HepG2 (cell line): ENCODE measurements around the gene CNOT8. TPM values are rescaled to one million over a fixed set of nuclear protein-coding genes. Genes with fewer than 3 reads are reported as not detected.
A peak's percentile ranks its signal among the peaks of the same experiment; 100 is the strongest.
"Not testable (repeated sequence)": the region's sequence is repeated elsewhere in the genome, so short reads cannot be mapped to it uniquely, and the experiment has no call there.

Source experiments
- ATAC-seq: fragments of 200-7000 bp; cut with Tn5 transposase; 3 replicates; pipeline ENCODE4 v1.9.1; 2020; ENCODE audit warnings: mild to moderate bottlenecking, moderate library complexity
- BruUV-seq: library from RNA; stranded (reverse); fragments of 400-500 nt; replicated peaks from 2 replicates; lab custom pipeline; 2021; lab: Mats Ljungman, UMichigan
- CTCF ChIA-PET: fragments of 300-600 bp; formaldehyde crosslinking; extraction: SDS; loops from one replicate; lab custom pipeline; 2021; ENCODE audit warnings: low total read pairs, inconsistent platforms, low intra/inter-chr PET ratio; lab: Yijun Ruan, JAX
- POLR2A ChIA-PET: fragments of 350-600 bp; sonication (Branson Sonifier 250); formaldehyde crosslinking; loops from one replicate; lab custom pipeline; 2020; ENCODE audit warnings: antibody characterized with exemption, inconsistent platforms; lab: Yijun Ruan, JAX
- DNase-seq: peaks from one replicate; pipeline ENCODE4 v3.0.0-alpha.2; 2015; ENCODE audit warnings: low spot score
- FAIRE-seq: peaks from 3 replicates; lab custom pipeline; 2011; peaks lifted over from hg19 to GRCh38; lab: Jason Lieb, UNC
- H2AFZ ChIP-seq: one replicate; pipeline ENCODE4 v1.6.1; 2011; ENCODE audit warnings: low read length, inconsistent platforms
- H3K27ac ChIP-seq: fragments of 300-600 bp; 3 replicates; pipeline ENCODE4 v1.8.0; 2011; ENCODE audit warnings: mixed run types, mild to moderate bottlenecking, mixed read lengths, low read length, inconsistent platforms; ENCODE audit not compliant: insufficient read depth; ENCODE audit errors: extremely low read length
- H3K27me3 ChIP-seq, 2 experiments: fragments of 200-600 bp in 1 of 2; 2 replicates in 1 of 2; 3 replicates in 1 of 2; pipeline versions ENCODE4 v1.6.0 to v1.8.0; 2011; ENCODE audit warnings: low read length in 2 of 2, mild to moderate bottlenecking in 2 of 2, moderate library complexity in 2 of 2, inconsistent platforms in 1 of 2; ENCODE audit not compliant: insufficient read depth in 2 of 2, control insufficient read depth in 1 of 2
- H3K36me3 ChIP-seq, 2 experiments: fragments of 200-600 bp in 1 of 2; replicated peaks in 1 of 2; 2 replicates in 1 of 2; 3 replicates in 1 of 2; pipeline versions ENCODE4 v1.5.1 to v1.8.0; 2011; ENCODE audit warnings: low read length in 2 of 2, inconsistent platforms in 1 of 2; ENCODE audit not compliant: insufficient read depth in 2 of 2, control insufficient read depth in 1 of 2
- H3K4me1 ChIP-seq: 2 replicates; pipeline ENCODE4 v1.5.1; 2012; ENCODE audit warnings: low read length, inconsistent platforms; ENCODE audit not compliant: insufficient read depth
- H3K4me2 ChIP-seq: 2 replicates; pipeline ENCODE4 v1.6.0; 2011; ENCODE audit warnings: low read depth, low read length, inconsistent platforms
- H3K4me3 ChIP-seq, 3 experiments: fragments of 200-600 bp in 1 of 3; sonication (generic), shearing (Covaris generic) in 1 of 3; replicated peaks in 1 of 3; 2 replicates each; pipeline ENCODE4 v1.5.1; 2011 to 2016; ENCODE audit warnings: low read length in 3 of 3, inconsistent platforms in 2 of 3, low read depth in 2 of 3, mild to moderate bottlenecking in 2 of 3, control low read depth in 1 of 3, mixed read lengths in 1 of 3; ENCODE audit not compliant: insufficient read depth in 1 of 3
- H3K79me2 ChIP-seq: one replicate; pipeline ENCODE4 v1.6.1; 2011; ENCODE audit warnings: low read length, inconsistent platforms; ENCODE audit not compliant: insufficient read depth
- H3K9ac ChIP-seq: 2 replicates; pipeline ENCODE4 v1.6.0; 2011; ENCODE audit warnings: mild to moderate bottlenecking, low read depth, low read length, inconsistent platforms; ENCODE audit not compliant: insufficient read depth
- H3K9me3 ChIP-seq: 2 replicates; pipeline ENCODE4 v1.5.1; 2012; ENCODE audit warnings: mild to moderate bottlenecking, low read length
- H4K20me1 ChIP-seq: 2 replicates; pipeline ENCODE4 v1.6.0; 2011; ENCODE audit warnings: inconsistent platforms, mild to moderate bottlenecking, low read length, moderate library complexity; ENCODE audit not compliant: insufficient read depth
- CHCHD3 ChIP-seq: sonication (generic); formaldehyde crosslinking; IDR thresholded peaks from 2 replicates; pipeline ENCODE4 v1.8.0; 2022; ENCODE audit warnings: mild to moderate bottlenecking, missing genetic modification reagents, moderate library complexity
- ETV5 ChIP-seq: IDR thresholded peaks from 2 replicates; pipeline ENCODE4 v1.6.1; 2018; ENCODE audit warnings: missing biosample characterization, missing genetic modification reagents, inconsistent platforms, borderline replicate concordance
- FOXK1 ChIP-seq: sonication (generic); formaldehyde crosslinking; IDR thresholded peaks from 2 replicates; pipeline ENCODE4 v1.4.0; 2020; ENCODE audit warnings: low read depth, missing genetic modification reagents, borderline replicate concordance
- HNF4A ChIP-seq: sonication (generic); formaldehyde crosslinking; IDR thresholded peaks from 2 replicates; pipeline ENCODE4 v1.4.0; 2020; ENCODE audit warnings: missing genetic modification reagents
- KAT2B ChIP-seq: fragments of 150-350 bp; IDR thresholded peaks from 2 replicates; pipeline ENCODE4 v1.6.1; 2014; ENCODE audit warnings: low read depth, low read length, borderline replicate concordance
- NR1H2 ChIP-seq: sonication (generic); formaldehyde crosslinking; IDR thresholded peaks from 2 replicates; pipeline ENCODE4 v1.8.1; 2022; ENCODE audit warnings: low read depth, missing genetic modification reagents, borderline replicate concordance
- NR2C2 ChIP-seq: sonication (generic); formaldehyde crosslinking; IDR thresholded peaks from 2 replicates; pipeline ENCODE4 v1.4.0; 2020; ENCODE audit warnings: missing genetic modification reagents, mild to moderate bottlenecking, moderate library complexity, borderline replicate concordance
- ZBTB34 ChIP-seq: sonication (generic); formaldehyde crosslinking; IDR thresholded peaks from 2 replicates; pipeline ENCODE4 v1.8.0; 2022; ENCODE audit warnings: mild to moderate bottlenecking, missing genetic modification reagents
- ZNF3 ChIP-seq: IDR thresholded peaks from 2 replicates; pipeline ENCODE4 v1.7.0; 2017; ENCODE audit warnings: inconsistent platforms
- ZNF33B ChIP-seq: sonication (generic); formaldehyde crosslinking; IDR thresholded peaks from 2 replicates; pipeline ENCODE4 v1.5.1; 2020; ENCODE audit warnings: mild to moderate bottlenecking, missing genetic modification reagents
- ZNF766 ChIP-seq: sonication (generic); formaldehyde crosslinking; IDR thresholded peaks from 2 replicates; pipeline ENCODE4 v1.5.0; 2020; ENCODE audit warnings: missing genetic modification reagents, borderline replicate concordance
- WGBS: methylation state at CpG from one replicate; pipeline ENCODE4 v1.1.6; 2017; ENCODE audit warnings: low lambda C conversion rate; 5-methylcytosine and 5-hydroxymethylcytosine counted together
- in situ Hi-C: cut with HindIII; loops from 2 replicates; pipeline ENCODE4 v1.10.0; 2017; ENCODE audit warnings: low pct_unique_long_range_greater_than_20kb; ENCODE audit not compliant: extremely low pct_ligation_motif_present
- intact Hi-C: fragments of 100-400 bp; cut with micrococcal nuclease; formaldehyde crosslinking; loops from one replicate; pipeline ENCODE4 v1.10.0; 2022; ENCODE audit not compliant: unreplicated experiment
- polyA plus RNA-seq, 8 experiments: library from polyadenylated mRNA; depleted of rRNA in 3 of 8; stranded (reverse) in 7 of 8; unstranded in 1 of 8; fragments of >200 nt; fragmentation: Illumina TruSeq in 4 of 8; extraction: Trizol in 4 of 8; gene quantifications; 2 replicates each; pipeline versions ENCODE4 v1.2.1 to v1.2.3, GENCODE V29; 2011 to 2016; ENCODE audit warnings: low read depth in 4 of 8, missing spikeins in 1 of 8, mixed read lengths in 1 of 8; ENCODE audit not compliant: insufficient read depth in 1 of 8
- total RNA-seq, 5 experiments: library from RNA; depleted of rRNA; stranded (reverse); fragments of >200 nt; fragmentation: Illumina TruSeq; extraction: Trizol; gene quantifications; 2 replicates each; pipeline ENCODE4 v1.2.3, GENCODE V29; 2016; ENCODE audit warnings: low read depth in 1 of 5

CNOT8 gene
- total and polyA plus RNA-seq, 2 of the 13 experiments (the other 11 are each of a cell fraction or from before 2014, with no cell fraction given), result 37.1 to 74.9 TPM

GRCh38 chr5:154834053-154834452, 24.4 kb upstream of the CNOT8 start (continued):
- TF ChIP-seq KAT2B (no peak), FOXK1 (CRISPR knock-in tag) (peak; percentile 70; the same call in 1 of the 2 replicates), ZNF33B (no peak), CHCHD3 (CRISPR knock-in tag) (no peak), ZBTB34 (0 out of 2 replicates have a peak, but pooled peaks have one; percentile 24), NR1H2 (CRISPR knock-in tag) (no peak), ZNF3 (CRISPR knock-in tag) (no peak), ETV5 (CRISPR knock-in tag) (peak; percentile 48; the same call in 1 of the 2 replicates), HNF4A (peak; percentile 81), ZNF766 (CRISPR knock-in tag) (no peak), NR2C2 (CRISPR knock-in tag) (no peak)

- H3K9me3 ChIP-seq, CTCF ChIA-PET, H3K36me3 ChIP-seq, H4K20me1 ChIP-seq, H2AFZ ChIP-seq, DNase-seq, in situ Hi-C loops, H3K9ac ChIP-seq, H3K79me2 ChIP-seq, H3K27me3 ChIP-seq, FAIRE-seq, H3K4me2 ChIP-seq, H3K27ac ChIP-seq, BruUV-seq, H3K4me3 ChIP-seq, ATAC-seq: not testable (repeated sequence)
- 88% methylated on average over 9 of the region's 9 CpGs for WGBS
- peaks cover 74% of the 10 kb centered on the region for H3K4me1 ChIP-seq
- intact Hi-C loops, result loop anchor here (1.0 kb wide), 1 partner anchor 8 kb away; no protein-coding TSS in a partner anchor
- POLR2A ChIA-PET, result interaction anchor here (1.1 to 3.4 kb wide), 3 partner anchors 10 to 21 kb away, joined by 3 to 14 read pairs (median 10); partner anchors contain the start of gene FAXDC2
Measured at GRCh38 chr5:154835701-154836052, 22.8 kb upstream of the CNOT8 start.
